Fibroblast of skin of left biceps (primary cell): ENCODE measurements around the gene SNX33.
A peak's percentile ranks its signal among the peaks of the same experiment; 100 is the strongest.
"Not testable (repeated sequence)": the region's sequence is repeated elsewhere in the genome, so short reads cannot be mapped to it uniquely, and the experiment has no call there.

Experiments
- DNase-seq, 2 experiments: peaks; one replicate each; pipeline ENCODE4 v3.0.0-alpha.2; 2013; ENCODE audit warnings: low read depth in 2 of 2

Gene SNX33, protein sequence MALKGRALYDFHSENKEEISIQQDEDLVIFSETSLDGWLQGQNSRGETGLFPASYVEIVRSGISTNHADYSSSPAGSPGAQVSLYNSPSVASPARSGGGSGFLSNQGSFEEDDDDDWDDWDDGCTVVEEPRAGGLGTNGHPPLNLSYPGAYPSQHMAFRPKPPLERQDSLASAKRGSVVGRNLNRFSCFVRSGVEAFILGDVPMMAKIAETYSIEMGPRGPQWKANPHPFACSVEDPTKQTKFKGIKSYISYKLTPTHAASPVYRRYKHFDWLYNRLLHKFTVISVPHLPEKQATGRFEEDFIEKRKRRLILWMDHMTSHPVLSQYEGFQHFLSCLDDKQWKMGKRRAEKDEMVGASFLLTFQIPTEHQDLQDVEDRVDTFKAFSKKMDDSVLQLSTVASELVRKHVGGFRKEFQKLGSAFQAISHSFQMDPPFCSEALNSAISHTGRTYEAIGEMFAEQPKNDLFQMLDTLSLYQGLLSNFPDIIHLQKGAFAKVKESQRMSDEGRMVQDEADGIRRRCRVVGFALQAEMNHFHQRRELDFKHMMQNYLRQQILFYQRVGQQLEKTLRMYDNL

DNA sequence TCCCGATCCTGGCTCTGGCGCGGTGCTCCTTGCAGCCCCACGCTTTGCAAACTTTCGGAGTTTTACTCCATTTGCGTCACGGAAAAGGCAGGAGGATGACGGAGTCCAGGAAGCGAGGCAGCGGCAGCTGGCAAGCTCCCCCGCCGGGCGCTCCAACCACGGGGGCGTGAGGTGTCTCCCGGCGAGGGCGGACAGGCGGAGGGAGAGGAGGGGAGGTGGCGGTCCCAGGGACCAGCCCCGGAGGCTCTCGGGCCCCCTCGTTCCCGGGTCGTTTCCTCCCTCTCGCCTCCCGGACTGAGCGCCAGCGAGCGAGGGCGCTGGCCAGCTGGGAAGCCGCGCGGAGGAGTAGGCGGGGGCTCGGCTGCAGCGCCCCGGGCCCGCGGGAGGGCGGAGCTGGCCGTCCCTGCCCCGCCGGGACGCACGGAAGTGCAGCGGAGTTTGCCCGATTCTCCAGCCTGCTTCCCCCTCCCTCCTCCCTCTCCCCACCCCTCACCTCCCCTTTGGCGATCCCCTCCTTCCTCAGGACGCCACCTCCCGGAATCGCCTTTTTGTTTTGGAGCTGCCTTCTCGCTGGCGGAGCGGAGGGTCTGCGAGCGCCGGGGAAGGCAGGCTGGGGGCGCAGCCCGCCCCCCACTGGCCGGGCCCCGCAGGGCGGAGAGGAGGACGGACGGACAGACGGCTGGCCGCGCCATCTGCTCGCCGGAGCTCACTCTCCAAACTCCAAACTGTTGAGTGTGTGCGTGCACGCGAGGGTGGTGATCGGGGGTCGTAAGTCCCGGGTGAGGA is at the start of gene SNX33:
Gene SNX33, plus strand, starts transcription at position 543 of the 786 bp plus-strand sequence. CDS start 1,191 bp downstream, outside the sequence.
- peak in 1 of 2 experiments; percentile 56 for DNase-seq

DNA sequence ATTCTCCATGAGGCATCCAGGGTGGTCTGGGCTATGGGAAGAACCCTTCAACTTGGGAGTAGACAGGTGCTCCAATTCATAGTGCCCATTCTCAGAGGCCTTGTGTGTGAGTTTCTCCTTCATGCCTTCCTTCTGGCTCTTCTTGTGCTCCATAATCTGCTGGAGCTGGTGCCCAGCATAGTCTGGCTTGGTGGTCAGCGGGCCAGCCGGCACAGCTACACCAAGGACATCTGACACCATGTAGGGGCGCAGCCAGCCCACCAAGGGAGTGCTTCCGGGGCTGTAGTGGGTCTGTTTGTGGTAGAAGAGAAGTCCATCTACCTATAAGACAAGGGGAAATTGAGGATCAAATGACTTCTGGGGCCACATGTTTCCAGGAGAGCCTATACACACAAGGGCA is 49.4 kb upstream of the SNX33 start:
- DNase-seq, result no peak

GRCh38 chr15:75599401-75599800 is 48.3 kb upstream of the SNX33 start:
- DNase-seq, result no peak

DNA sequence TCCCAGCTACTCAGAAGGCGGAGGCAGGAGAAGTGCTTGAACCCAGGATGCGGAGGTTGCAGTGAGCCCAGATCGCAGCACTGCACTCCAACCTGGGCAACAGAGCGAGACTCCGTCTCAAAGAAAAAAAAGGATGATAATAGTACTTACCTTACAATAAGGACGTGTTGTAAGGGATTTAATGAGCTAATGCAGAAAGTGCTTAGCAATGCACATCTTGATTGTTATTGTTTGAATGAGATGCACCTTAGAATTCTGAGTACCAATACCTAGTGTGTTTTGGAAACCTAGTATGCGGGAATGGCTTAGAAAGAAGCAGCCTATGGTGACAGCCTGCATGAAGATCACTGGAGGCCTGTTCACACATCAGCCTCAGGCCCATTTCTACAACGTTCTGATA is 41.7 kb upstream of the SNX33 start:
- no peak for DNase-seq

DNA sequence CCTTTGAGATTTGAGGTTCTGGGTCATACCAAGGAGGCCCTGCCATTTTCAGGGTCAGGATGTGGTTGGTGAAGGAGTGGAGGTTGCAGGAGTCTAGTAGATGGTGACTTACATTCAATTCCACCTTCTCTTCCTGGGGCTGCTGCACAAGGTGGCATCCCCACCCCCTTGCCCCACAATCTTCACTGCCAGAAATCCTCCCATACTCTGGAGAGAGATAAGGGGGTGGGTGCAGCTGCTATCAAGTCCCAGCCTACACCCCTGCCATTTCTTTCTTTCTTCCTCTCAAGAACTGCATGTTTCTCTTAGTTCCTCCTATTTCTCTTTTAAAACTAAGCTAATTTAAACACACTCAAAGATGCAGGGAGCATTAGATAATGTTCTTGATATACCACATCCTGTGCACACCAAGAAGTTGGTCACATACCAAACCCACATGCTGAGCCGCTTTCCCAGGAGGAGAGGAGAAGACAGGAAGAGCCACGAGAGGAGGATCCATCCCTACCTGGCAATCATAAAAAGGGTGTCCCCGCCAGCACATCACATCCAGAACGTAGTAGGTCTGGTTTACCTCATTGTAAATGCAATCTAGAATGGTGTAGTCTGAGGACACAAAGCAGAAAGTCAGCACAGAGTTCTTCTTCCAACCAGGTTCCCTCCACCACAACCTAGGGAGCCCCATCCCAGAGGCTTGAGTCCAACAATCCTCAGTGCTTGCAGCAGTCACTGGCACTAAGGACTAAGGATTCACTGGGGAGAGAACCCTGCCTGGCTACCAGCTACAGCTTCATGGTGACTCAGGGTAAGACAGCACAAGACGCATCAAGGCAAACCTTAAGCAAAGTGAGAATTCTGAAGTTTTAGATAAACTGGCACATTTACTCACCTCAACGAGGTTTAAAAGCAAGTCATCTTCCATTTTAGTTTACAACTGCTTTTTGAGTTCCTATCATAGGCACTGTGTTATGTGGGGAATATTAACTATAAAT is 40.7 kb upstream of the SNX33 start:
- no peak for DNase-seq

- DNase-seq, result no peak
Measured at GRCh38 chr15:75616766-75617165, 30.9 kb upstream of the SNX33 start.

GRCh38 chr15:75620058-75620820 is 27.5 kb upstream of the SNX33 start:
- DNase-seq, result peak; percentile 66 to 68

GRCh38 chr15:75620841-75621391 is 26.8 kb upstream of the SNX33 start:
- peak; percentile 81 to 83 for DNase-seq

GRCh38 chr15:75622505-75622904 is 25.2 kb upstream of the SNX33 start:
- DNase-seq, result no peak

DNA sequence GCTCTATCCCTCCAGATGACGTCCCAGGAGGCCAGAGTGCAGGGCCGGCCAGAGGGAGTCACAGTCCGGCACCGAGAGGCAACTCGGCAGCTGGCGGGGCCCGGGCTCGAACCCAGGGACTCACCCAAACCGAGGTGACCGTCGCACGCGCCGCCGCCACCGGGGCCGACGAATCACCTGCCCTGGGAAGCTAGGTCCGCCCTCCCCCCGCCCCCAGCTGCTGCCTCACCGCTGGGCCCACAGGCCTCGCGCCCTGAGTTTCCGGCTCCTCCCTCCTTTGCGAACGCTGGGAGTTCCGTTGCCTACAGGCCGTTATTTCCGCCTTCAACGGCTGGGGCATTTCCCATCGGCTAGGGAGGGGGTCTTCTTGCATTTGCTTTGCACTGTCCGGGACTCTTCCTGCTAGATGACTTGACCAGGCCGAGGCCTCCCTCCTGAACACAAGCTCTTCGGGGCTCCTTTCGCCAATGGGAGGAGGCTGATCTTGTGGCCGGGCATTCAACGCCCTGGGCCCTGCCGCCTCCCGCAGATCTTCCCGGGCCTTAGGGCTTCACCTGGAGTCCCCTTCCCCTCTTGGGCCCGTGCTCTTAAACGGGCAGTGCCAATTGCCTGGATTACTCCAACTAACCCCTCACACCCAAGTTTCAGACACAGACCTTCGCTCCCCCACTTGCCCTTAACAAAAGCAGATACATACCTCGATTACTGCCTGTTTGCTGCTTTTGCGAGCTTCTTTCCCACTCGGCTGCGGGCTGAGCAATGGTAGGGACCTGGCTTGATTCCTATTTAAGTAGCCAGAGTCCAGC is 22.0 kb upstream of the SNX33 start, which contains the start of gene SNUPN:
Gene SNUPN, minus strand, starts transcription at position 184 of the 806 bp plus-strand sequence. CDS start 4,674 bp downstream, outside the sequence.
- DNase-seq, result peak; percentile 72 to 79

DNA sequence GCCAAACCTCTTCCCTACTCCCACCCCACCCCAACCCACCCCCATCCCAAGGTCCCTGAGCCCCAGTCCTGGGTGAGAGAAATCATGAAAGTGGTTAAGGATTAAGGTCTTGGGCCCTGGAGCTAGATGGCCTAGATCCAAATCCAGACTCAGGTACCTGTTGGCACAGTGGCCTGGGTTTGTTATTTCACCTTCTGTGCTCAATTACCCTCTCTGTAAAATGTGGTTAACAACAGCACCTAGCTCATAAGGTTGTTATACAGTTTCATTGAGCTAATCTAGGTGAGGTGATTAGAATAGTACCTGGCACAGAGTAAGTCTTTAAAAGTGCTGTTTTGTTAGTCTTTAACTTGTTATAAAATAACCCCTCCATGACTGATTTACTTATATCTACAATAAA is 15.8 kb upstream of the SNX33 start:
- no peak for DNase-seq

DNA sequence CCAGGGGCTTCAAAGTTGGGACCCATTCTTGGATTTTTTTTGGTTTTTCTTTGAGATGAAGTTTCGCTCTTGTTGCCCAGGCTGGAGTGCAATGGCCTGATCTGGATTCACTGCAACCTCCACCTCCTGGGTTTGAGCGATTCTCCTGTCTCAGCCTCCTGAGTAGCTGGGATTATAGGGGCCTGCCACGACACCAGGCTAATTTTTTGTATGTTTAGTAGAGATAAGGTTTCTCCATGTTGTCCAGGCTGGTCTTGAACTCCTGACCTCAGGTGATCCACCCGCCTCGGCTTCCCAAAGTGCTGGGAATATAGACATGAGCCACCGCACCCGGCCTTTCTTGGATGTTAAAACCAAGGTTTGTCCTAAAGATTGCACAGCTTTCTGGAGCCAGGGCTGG is 13.8 kb upstream of the SNX33 start:
- DNase-seq, result not testable (repeated sequence)

DNA sequence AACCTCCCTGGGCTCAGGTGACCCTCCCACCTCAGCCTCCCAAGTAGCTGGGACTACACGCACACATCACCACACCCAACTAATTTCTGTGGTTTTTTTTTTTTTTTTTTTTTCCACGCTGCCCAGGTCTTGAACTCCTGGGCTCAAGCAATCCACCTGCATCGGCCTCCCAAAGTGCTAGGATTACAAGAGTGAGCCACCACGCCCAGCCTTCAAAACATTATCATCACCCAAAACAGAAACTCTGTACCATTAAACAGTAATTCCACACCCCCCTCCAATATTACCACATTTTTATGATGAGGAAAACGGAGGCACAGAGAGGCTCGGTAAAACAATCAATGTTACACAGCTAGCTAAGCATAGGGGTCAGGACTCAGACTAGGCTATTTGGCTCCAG is 11.7 kb upstream of the SNX33 start:
- DNase-seq, result no peak

- no peak for DNase-seq
Measured at GRCh38 chr15:75637245-75638009, 10.3 kb upstream of the SNX33 start.

GRCh38 chr15:75639191-75639708 is 8.5 kb upstream of the SNX33 start:
- DNase-seq, result no peak

DNA sequence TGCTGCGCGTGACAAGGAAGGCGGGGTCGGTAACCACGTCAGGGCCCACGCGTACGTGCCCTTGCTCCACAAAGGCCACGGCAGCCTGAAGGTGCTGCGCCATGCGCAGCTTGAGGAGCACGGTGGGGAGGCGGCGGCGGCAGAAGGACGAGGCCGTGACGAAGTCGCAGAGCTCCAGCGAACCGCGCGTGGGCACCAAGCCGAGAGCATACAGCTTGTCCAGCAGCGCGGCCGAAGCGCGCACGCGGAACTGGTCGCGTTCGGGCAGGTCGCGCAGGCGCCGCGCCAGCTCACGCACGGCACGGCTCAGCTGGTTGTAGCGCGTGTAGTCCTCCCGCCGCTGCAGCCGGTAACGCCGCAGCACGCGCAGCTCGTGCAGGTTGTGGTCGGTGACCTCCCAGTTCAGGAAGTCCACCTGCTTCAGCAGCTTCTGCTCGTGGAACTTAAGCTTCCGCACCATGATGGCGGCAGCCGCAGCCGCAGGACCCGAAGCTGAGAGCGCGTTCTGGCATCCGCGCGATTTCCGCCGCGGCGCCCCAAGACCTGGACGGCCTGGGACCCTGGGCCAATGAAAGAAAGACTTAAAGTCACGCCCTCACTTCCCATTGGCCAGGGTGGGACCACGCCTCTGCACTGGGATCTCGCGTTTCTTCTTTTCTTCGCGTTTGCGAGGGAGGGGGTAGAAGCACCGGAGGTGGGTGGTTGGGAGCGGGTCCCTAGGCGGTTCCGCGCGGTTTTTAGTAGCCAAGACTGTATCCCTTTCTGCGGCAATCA is 7.8 kb upstream of the SNX33 start, which contains the start of gene IMP3:
Gene IMP3, minus strand, starts transcription at position 516 of the 774 bp plus-strand sequence. Its CDS starts 56 bp downstream, at position 460.
- DNase-seq, result peak; percentile 87 to 89

DNA sequence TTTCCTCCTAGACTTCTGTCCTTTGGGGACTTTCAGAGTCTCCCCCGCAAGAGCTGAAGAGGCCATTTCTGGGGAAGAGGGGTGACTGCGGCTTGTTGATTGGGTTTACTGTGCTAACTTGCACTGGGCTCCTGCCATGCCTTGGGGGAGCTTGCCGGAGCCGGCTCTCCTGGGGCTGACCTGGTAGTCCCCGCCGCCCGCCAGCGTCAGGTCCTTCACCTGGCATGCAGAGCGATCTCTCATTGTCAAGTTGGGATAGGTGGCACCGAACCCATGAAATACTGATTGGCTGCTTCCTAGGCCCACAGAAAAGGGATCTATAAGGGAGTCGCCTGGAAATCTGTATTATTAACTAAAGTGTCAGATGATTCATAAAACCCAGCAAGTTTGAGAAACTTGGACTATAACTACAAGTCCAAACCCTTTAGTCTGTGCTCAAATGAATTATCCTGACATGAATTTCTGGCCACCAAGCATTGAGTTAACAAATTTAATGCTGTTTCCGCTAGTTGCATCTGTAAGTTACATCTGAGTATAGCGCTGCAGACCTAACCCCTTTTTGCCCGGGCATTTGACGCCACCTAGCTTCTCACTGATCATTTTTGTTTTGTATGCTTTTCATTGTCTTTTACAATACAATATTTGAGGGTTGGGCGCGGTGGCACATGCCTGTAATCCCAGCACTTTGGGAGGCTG is 7.1 kb upstream of the SNX33 start:
- DNase-seq, result no peak
